ENCODE measurements around the gene CREBZF.
A peak's percentile ranks its signal among the peaks of the same experiment; 100 is the strongest.

CREBZF gene

DNA sequence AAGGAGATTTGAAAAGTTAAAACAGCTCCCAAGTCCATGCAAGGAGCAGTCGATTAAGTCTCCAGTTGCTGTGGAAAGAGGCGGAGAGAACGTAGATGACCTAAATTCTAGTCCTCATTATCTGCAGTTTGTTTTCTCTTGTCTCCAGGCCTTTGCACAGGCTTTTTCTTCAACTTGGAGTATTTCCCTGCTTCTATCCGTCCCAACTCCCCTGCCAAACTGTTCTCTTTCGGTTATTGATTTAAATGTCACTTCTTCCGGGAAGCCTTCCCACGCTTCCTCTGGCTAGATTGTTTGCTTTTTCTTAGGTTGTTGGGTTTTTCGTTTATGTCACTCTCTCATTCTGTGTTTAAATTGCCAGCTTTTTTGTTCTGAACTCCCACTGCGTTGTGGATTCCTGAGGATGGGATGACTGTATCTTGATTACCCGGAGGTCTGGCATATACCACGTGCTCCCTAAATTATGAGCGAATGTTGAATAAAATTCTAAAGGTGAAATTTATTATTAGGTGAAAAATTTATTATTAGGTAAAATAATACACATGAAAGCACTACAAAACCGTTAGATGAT is 36.1 kb downstream of the CREBZF start:
- Histone ChIP-seq H3K4me3 (ENCODE audit: low read depth, low read length) (peak overlapping the region; percentile 79), H3K4me1 (ENCODE audit: control insufficient read depth, insufficient read depth, low read length) (no peaks in the 10 kb centered on the region; the same call in 1 of the 2 replicates), H3K9me3 (ENCODE audit: control insufficient read depth, insufficient read depth, low read depth, low read length) (no peaks in the 10 kb centered on the region), H3K27ac (ENCODE audit: extremely low read depth, low read depth, low read length) (no peak overlapping the region), H3K36me3 (ENCODE audit: control insufficient read depth in 2 of 2, insufficient read depth in 1 of 2, low read length in 2 of 2) (peaks cover 3 to 16% of the 10 kb centered on the region in 2 experiments; a peak in 2 of 3 replicates)
- ChIA-PET CTCF (no interaction called here), POLR2A (interaction anchor here (0.6 to 2.6 kb wide), 13 partner anchors 12 to 440 kb away, joined by 3 to 48 read pairs (median 4); partner anchors contain the start of genes CCDC83, CCDC89, CREBZF and PICALM)
- TF ChIP-seq YY1 (tag by site-specific recombination; IDR thresholded peaks at IDR 0.05) (0 out of 2 replicates have a peak, but pooled peaks have one; percentile 9), ZNF658 (tag by site-specific recombination; IDR thresholded peaks at IDR 0.05) (no peak), KLF9 (tag by site-specific recombination; IDR thresholded peaks at IDR 0.05; ENCODE audit: low read depth) (no peak), ZNF654 (tag by site-specific recombination; IDR thresholded peaks at IDR 0.05; ENCODE audit: low read depth) (no peak), ZFHX2 (tag by site-specific recombination; conservative IDR thresholded peaks at IDR 0.05) (no peak), PRDM1 (tag by site-specific recombination; IDR thresholded peaks at IDR 0.05) (no peak), ZNF791 (tag by site-specific recombination; IDR thresholded peaks at IDR 0.05) (no peak), ZBTB44 (tag by site-specific recombination; IDR thresholded peaks at IDR 0.05) (no peak), ZNF148 (tag by site-specific recombination; IDR thresholded peaks at IDR 0.05; ENCODE audit: borderline replicate concordance) (no peak), ZBTB6 (tag by site-specific recombination; IDR thresholded peaks at IDR 0.05) (no peak), ZNF354C (tag by site-specific recombination; IDR thresholded peaks at IDR 0.05; ENCODE audit: borderline replicate concordance, low read depth) (no peak), ZNF24 (tag by site-specific recombination; IDR thresholded peaks at IDR 0.05) (no peak), ZSCAN4 (tag by site-specific recombination; IDR thresholded peaks at IDR 0.05) (no peak), ZNF830 (tag by site-specific recombination; IDR thresholded peaks at IDR 0.05; ENCODE audit: low read depth) (no peak), ZBTB17 (tag by site-specific recombination; IDR thresholded peaks at IDR 0.05) (peak; percentile 83), ZNF626 (tag by site-specific recombination; IDR thresholded peaks at IDR 0.05) (no peak), GLI4 (tag by site-specific recombination; IDR thresholded peaks at IDR 0.05) (no peak), ZBTB20 (tag by site-specific recombination; IDR thresholded peaks at IDR 0.05) (no peak), GLIS1 (tag by site-specific recombination; IDR thresholded peaks at IDR 0.05) (no peak), ZNF221 (tag by site-specific recombination; IDR thresholded peaks at IDR 0.05; ENCODE audit: borderline replicate concordance) (no peak), ZNF621 (tag by site-specific recombination; IDR thresholded peaks at IDR 0.05) (no peak), ZNF324 (tag by site-specific recombination; IDR thresholded peaks at IDR 0.05) (no peak), ZNF701 (tag by site-specific recombination; IDR thresholded peaks at IDR 0.05) (no peak)
- TF ChIP-seq, protein P1, sequence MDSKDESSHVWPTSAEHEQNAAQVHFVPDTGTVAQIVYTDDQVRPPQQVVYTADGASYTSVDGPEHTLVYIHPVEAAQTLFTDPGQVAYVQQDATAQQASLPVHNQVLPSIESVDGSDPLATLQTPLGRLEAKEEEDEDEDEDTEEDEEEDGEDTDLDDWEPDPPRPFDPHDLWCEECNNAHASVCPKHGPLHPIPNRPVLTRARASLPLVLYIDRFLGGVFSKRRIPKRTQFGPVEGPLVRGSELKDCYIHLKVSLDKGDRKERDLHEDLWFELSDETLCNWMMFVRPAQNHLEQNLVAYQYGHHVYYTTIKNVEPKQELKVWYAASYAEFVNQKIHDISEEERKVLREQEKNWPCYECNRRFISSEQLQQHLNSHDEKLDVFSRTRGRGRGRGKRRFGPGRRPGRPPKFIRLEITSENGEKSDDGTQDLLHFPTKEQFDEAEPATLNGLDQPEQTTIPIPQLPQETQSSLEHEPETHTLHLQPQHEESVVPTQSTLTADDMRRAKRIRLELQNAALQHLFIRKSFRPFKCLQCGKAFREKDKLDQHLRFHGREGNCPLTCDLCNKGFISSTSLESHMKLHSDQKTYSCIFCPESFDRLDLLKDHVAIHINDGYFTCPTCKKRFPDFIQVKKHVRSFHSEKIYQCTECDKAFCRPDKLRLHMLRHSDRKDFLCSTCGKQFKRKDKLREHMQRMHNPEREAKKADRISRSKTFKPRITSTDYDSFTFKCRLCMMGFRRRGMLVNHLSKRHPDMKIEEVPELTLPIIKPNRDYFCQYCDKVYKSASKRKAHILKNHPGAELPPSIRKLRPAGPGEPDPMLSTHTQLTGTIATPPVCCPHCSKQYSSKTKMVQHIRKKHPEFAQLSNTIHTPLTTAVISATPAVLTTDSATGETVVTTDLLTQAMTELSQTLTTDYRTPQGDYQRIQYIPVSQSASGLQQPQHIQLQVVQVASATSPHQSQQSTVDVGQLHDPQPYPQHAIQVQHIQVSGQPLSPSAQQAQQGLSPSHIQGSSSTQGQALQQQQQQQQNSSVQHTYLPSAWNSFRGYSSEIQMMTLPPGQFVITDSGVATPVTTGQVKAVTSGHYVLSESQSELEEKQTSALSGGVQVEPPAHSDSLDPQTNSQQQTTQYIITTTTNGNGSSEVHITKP (tag by site-specific recombination; IDR thresholded peaks at IDR 0.05), result 0 out of 2 replicates have a peak, but pooled peaks have one; percentile 21
- TF ChIP-seq, protein P2, sequence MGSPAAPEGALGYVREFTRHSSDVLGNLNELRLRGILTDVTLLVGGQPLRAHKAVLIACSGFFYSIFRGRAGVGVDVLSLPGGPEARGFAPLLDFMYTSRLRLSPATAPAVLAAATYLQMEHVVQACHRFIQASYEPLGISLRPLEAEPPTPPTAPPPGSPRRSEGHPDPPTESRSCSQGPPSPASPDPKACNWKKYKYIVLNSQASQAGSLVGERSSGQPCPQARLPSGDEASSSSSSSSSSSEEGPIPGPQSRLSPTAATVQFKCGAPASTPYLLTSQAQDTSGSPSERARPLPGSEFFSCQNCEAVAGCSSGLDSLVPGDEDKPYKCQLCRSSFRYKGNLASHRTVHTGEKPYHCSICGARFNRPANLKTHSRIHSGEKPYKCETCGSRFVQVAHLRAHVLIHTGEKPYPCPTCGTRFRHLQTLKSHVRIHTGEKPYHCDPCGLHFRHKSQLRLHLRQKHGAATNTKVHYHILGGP (tag by site-specific recombination; IDR thresholded peaks at IDR 0.05), result no peak

Measured in HEK293 (cell line).